Measurements from ENCODE around the gene SETBP1.

SETBP1 gene

DNA sequence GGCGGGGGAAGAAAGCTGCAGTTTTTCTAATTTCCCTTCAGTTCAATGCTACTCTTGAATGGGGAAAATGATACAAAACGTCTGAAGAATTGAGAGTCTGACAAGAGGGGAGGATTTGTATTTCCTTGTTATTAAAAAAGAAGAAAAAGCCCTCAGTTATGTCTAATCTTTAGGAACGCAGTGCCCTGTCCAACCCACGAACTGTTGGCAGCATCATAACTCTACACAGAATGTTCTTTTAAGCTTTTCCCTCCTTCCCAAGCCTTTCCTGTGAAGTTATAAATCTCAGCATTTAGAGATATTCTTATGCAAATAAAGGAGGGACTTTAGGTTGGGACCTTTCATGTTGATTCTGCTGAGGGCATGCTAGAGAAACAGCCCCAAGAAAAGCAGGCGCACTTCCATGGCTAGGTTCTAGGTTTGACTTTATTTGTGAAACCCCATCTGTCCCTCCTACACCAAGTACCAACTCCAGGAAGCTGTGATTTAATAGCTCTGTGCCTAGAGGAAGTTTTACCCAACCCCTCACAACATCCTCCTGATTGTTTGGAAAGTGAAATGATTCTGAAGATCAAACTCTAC, 288.6 kb downstream of the SETBP1 start:
- Histone ChIP-seq H3K9me3 (ENCODE audit: control insufficient read depth, low read length) (no peaks in the 10 kb centered on the region), H3K27ac (ENCODE audit: insufficient read depth, low read depth, low read length, poor library complexity, severe bottlenecking) (no peak overlapping the region), H3K27me3 (ENCODE audit: control insufficient read depth, insufficient read depth, low read length, poor library complexity, severe bottlenecking) (no peaks in the 10 kb centered on the region), H3K36me3 (ENCODE audit: control insufficient read depth, insufficient read depth, low read length) (no peaks in the 10 kb centered on the region), H3K4me3 (ENCODE audit: insufficient read depth, low read depth, low read length) (no peak overlapping the region), H3K4me1 (ENCODE audit: control insufficient read depth, insufficient read depth, low read length) (peaks cover 3% of the 10 kb centered on the region)
- WGBS, 2 experiments = 74 to 76% methylated on average over 5 of the region's 5 CpGs

DNA sequence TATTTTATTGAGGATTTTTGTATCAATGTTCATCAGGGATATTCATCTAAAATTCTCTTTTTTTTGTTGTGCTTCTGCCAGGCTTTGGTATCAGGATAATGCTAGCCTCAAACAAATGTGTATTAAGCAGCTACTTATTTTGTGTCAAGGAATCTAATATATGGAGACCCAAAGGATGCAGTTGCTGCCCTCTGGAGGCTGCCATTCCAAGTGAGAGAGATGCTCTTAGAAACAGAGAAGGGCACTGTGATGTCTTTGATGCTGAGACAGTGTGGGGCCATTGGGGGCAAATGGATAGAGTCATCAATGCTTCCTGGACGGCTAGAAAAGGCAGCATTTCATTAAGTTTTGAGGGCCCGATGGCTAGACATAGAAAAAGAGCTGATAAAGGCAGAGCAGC, 292.6 kb downstream of the SETBP1 start:
- no peaks in the 10 kb centered on the region for H3K27me3 ChIP-seq (ENCODE audit: control insufficient read depth, insufficient read depth, low read length, poor library complexity, severe bottlenecking)
- peaks cover 3% of the 10 kb centered on the region for H3K4me1 ChIP-seq (ENCODE audit: control insufficient read depth, insufficient read depth, low read length)
- WGBS, 2 experiments = 72 to 82% methylated on average over 2 of the region's 2 CpGs

DNA sequence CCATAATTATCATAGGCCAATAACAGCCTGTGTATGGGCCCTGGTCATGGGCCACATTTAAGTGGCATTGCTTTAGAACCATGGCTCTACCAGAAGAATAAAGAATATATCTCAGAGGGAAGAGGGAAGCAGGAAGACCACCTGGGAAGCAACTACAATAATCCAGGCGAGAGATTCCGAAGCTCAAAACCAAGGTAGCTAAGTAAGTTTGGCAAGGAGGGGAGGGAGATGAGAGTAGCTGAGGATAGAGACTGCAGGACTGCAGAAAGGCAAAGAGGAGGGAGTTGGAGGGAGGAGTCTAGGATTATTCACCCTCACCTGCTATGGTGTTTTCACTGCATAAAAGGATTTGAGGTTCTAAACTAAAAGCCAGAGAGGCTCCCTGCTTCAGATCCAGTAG, 293.5 kb downstream of the SETBP1 start:
- no peak overlapping the region for H3K4me3 ChIP-seq (ENCODE audit: insufficient read depth, low read depth, low read length)
- WGBS, 2 experiments = 43 to 49% methylated on average over 2 of the region's 2 CpGs
- no peaks in the 10 kb centered on the region for H3K9me3 ChIP-seq (ENCODE audit: control insufficient read depth, low read length)
- no peaks in the 10 kb centered on the region for H3K4me1 ChIP-seq (ENCODE audit: control insufficient read depth, insufficient read depth, low read length)
- no peak overlapping the region for H3K27ac ChIP-seq (ENCODE audit: insufficient read depth, low read depth, low read length, poor library complexity, severe bottlenecking)
- no peaks in the 10 kb centered on the region for H3K36me3 ChIP-seq (ENCODE audit: control insufficient read depth, insufficient read depth, low read length)
- no peaks in the 10 kb centered on the region for H3K27me3 ChIP-seq (ENCODE audit: control insufficient read depth, insufficient read depth, low read length, poor library complexity, severe bottlenecking)

More for the DNA sequence above, 292.6 kb downstream of the SETBP1 start:
- Histone ChIP-seq H3K36me3 (ENCODE audit: control insufficient read depth, insufficient read depth, low read length) (no peaks in the 10 kb centered on the region), H3K4me3 (ENCODE audit: insufficient read depth, low read depth, low read length) (no peak overlapping the region), H3K9me3 (ENCODE audit: control insufficient read depth, low read length) (no peaks in the 10 kb centered on the region), H3K27ac (ENCODE audit: insufficient read depth, low read depth, low read length, poor library complexity, severe bottlenecking) (no peak overlapping the region)

DNA sequence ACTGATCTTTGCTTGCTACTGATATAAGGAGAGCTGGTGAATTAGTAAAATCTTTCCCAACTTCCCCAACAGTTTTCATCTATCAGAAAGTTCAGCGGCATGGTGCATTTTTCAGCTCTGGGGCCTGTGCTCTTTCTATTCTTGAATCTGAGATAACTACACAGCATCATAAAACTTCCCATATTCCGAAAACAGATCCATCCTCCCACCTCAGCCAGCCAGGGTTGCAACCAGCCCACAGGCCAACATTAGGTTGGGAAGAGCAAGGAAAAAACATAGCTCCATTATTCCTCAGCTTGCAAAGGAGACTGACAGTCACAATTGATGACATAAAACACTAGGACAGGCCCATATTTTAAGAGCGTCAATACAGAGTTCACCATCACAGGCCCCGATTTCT, 297.2 kb downstream of the SETBP1 start:
- 95 to 98% methylated on average over 4 of the region's 4 CpGs for WGBS, 2 experiments

DNA sequence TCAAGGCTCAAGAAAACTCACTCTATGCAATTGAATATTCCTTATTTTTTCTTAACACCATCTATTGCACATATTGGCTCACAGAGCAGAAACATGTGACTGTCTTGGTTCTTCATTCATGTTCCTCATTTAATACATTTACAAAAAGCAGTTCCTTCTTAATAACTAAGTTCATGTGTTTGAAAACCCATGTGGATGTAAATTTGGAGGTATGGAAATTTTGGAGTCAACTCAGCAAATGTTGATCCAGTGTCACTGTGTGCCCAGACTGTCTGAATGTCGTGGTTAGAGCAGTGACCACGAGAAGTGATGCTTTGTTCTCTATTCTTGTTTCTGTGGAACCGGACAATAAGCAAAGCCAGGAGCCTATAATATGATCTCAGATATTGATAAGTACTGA, 299.1 kb downstream of the SETBP1 start:
- Histone ChIP-seq H3K27ac (ENCODE audit: insufficient read depth, low read depth, low read length, poor library complexity, severe bottlenecking) (no peak overlapping the region), H3K27me3 (ENCODE audit: control insufficient read depth, insufficient read depth, low read length, poor library complexity, severe bottlenecking) (no peaks in the 10 kb centered on the region), H3K36me3 (ENCODE audit: control insufficient read depth, insufficient read depth, low read length) (no peaks in the 10 kb centered on the region), H3K4me3 (ENCODE audit: insufficient read depth, low read depth, low read length) (no peak overlapping the region), H3K9me3 (ENCODE audit: control insufficient read depth, low read length) (no peaks in the 10 kb centered on the region), H3K4me1 (ENCODE audit: control insufficient read depth, insufficient read depth, low read length) (no peaks in the 10 kb centered on the region)
- 96 to 98% methylated on average over 3 of the region's 3 CpGs for WGBS, 2 experiments

More for the DNA sequence above, 297.2 kb downstream of the SETBP1 start:
- no peaks in the 10 kb centered on the region for H3K27me3 ChIP-seq (ENCODE audit: control insufficient read depth, insufficient read depth, low read length, poor library complexity, severe bottlenecking)
- H3K4me3 ChIP-seq (ENCODE audit: insufficient read depth, low read depth, low read length) = no peak overlapping the region
- H3K27ac ChIP-seq (ENCODE audit: insufficient read depth, low read depth, low read length, poor library complexity, severe bottlenecking) = no peak overlapping the region
- no peaks in the 10 kb centered on the region for H3K36me3 ChIP-seq (ENCODE audit: control insufficient read depth, insufficient read depth, low read length)
- no peaks in the 10 kb centered on the region for H3K9me3 ChIP-seq (ENCODE audit: control insufficient read depth, low read length)
- H3K4me1 ChIP-seq (ENCODE audit: control insufficient read depth, insufficient read depth, low read length) = no peaks in the 10 kb centered on the region

DNA sequence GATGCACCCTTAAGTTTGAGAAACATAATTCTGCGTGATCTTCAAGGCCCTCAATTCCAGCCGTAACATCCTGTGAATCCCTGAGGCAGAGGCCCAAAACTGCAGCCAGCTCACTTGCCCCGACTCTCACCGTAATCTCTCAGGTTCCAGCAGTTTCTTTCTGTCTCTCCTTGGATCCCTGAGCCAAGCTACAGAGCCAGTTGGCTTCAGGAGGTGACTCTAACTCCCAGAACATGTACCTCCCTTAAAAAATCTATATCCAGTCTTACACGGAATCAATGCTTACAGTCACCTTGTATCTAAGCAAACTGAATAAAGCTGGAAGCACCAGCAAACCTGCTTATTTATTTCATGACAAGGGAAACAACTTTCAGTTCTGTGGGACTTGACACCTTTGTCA, 300.4 kb downstream of the SETBP1 start:
- WGBS, 2 experiments = 91 to 94% methylated on average over 5 of the region's 5 CpGs
- Histone ChIP-seq H3K27ac (ENCODE audit: insufficient read depth, low read depth, low read length, poor library complexity, severe bottlenecking) (no peak overlapping the region), H3K4me1 (ENCODE audit: control insufficient read depth, insufficient read depth, low read length) (no peaks in the 10 kb centered on the region), H3K27me3 (ENCODE audit: control insufficient read depth, insufficient read depth, low read length, poor library complexity, severe bottlenecking) (no peaks in the 10 kb centered on the region), H3K9me3 (ENCODE audit: control insufficient read depth, low read length) (no peaks in the 10 kb centered on the region), H3K4me3 (ENCODE audit: insufficient read depth, low read depth, low read length) (no peak overlapping the region), H3K36me3 (ENCODE audit: control insufficient read depth, insufficient read depth, low read length) (no peaks in the 10 kb centered on the region)

DNA sequence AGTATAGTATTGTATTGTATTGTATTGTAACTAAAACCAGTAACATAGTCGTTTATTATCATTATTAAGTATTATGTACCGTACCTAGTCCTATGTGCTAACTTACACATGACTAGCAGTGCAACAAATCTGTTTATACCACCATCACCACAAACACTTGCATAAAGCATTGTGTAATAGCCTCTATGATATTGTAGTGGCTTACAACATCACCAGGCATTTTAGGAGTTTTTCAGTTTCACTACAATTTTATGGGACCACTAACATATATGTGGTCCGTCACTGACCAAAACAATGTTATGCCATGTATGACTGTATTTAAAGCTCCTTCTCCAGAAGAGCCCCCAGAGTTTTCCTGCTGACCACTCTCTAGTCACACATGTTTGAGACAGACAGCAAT, 306.2 kb downstream of the SETBP1 start:
- Histone ChIP-seq H3K9me3 (ENCODE audit: control insufficient read depth, low read length) (peaks cover 2% of the 10 kb centered on the region), H3K36me3 (ENCODE audit: control insufficient read depth, insufficient read depth, low read length) (no peaks in the 10 kb centered on the region), H3K27ac (ENCODE audit: insufficient read depth, low read depth, low read length, poor library complexity, severe bottlenecking) (no peak overlapping the region), H3K4me3 (ENCODE audit: insufficient read depth, low read depth, low read length) (no peak overlapping the region), H3K27me3 (ENCODE audit: control insufficient read depth, insufficient read depth, low read length, poor library complexity, severe bottlenecking) (no peaks in the 10 kb centered on the region), H3K4me1 (ENCODE audit: control insufficient read depth, insufficient read depth, low read length) (no peaks in the 10 kb centered on the region)
- WGBS, 2 experiments = 86 to 100% methylated on average over 1 to 2 of the region's 3 CpGs

DNA sequence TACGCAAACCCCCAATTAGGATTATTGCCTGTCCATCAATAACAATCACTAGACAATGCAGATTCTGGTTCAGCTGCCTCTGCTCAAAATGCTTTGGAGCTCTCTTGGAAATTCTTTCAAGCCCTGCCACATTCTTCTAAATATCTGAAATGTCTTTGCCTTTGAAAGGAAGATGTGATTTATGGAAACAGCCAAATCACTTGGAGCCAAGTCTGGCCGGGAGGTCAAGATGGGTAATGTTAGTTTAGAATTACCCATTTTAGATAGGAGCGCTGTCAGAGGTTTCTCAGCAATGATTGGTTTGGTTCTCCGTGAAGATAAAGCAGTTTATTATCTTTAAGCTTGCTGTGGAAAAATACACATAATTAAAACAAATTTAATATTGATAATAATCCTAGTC, 306.7 kb downstream of the SETBP1 start:
- H3K9me3 ChIP-seq (ENCODE audit: control insufficient read depth, low read length) = peaks cover 2% of the 10 kb centered on the region
- no peak overlapping the region for H3K27ac ChIP-seq (ENCODE audit: insufficient read depth, low read depth, low read length, poor library complexity, severe bottlenecking)
- no peaks in the 10 kb centered on the region for H3K36me3 ChIP-seq (ENCODE audit: control insufficient read depth, insufficient read depth, low read length)
- WGBS, 2 experiments = 87 to 97% methylated on average over 2 to 4 of the region's 4 CpGs
- H3K4me3 ChIP-seq (ENCODE audit: insufficient read depth, low read depth, low read length) = no peak overlapping the region
- H3K27me3 ChIP-seq (ENCODE audit: control insufficient read depth, insufficient read depth, low read length, poor library complexity, severe bottlenecking) = no peaks in the 10 kb centered on the region
- no peaks in the 10 kb centered on the region for H3K4me1 ChIP-seq (ENCODE audit: control insufficient read depth, insufficient read depth, low read length)

DNA sequence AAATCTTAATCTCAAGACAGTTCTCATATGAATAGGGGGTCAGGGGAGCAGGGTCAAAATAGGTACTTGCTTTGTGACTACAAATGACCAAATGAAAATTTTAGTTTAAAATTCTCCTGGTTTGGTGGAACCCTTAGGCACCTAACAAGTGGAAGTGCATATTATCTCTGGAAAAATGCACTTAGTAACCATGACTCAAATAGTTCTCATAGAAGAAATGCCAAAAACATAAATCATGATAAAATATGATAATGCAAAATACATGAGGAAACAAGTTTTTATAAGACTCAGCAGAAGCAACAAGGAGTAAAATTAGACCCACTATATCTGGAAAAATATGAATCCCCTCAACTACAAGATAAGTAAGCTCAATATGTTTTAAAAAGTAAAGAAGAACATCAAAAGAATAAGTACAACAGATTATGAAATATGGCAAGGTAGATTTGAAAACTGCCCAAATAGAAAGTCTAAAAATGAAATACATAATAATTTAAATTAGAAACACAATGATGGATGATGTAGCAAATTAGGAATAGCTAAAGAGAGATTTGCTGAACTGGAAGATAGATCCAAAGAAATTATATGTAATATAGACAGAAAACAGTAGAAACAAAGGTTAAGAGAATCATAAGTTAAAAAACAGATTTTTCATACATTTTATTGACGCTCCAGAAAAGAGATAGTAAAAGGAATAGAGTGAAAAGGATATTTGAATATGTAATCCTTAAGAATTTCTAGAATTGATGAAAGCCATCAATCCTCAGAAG, 308.3 kb downstream of the SETBP1 start:
- Histone ChIP-seq H3K36me3 (ENCODE audit: control insufficient read depth, insufficient read depth, low read length) (no peaks in the 10 kb centered on the region), H3K27me3 (ENCODE audit: control insufficient read depth, insufficient read depth, low read length, poor library complexity, severe bottlenecking) (no peaks in the 10 kb centered on the region), H3K4me3 (ENCODE audit: insufficient read depth, low read depth, low read length) (no peak overlapping the region), H3K9me3 (ENCODE audit: control insufficient read depth, low read length) (peaks cover 2% of the 10 kb centered on the region), H3K27ac (ENCODE audit: insufficient read depth, low read depth, low read length, poor library complexity, severe bottlenecking) (no peak overlapping the region), H3K4me1 (ENCODE audit: control insufficient read depth, insufficient read depth, low read length) (no peaks in the 10 kb centered on the region)
- WGBS, 2 experiments = 100% methylated on average over 1 of the region's 1 CpG; no CpG with 5 or more reads in 1 of the 2 experiments

DNA sequence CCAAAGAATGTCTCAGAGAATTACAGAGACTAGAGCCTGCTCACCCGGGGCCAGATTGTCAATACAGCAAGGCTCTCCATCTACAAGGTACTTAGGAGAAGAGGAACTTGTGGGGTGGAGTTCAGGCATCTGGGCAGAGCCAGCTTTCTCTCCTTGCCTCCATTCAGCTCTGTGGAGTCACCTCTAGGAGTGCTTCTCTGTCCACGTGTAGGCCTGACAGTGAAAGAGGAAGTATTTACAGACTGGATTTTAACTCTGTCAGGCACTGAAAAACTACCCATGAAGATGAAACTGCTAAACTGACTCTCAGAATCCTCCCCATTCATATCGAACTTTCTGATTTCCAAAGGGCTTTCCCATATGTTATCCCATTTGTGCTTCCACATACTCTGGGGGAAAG, 315.6 kb downstream of the SETBP1 start:
- WGBS, 2 experiments = 85 to 92% methylated on average over 3 of the region's 3 CpGs

More for the DNA sequence above, 315.6 kb downstream of the SETBP1 start:
- Histone ChIP-seq H3K9me3 (ENCODE audit: control insufficient read depth, low read length) (no peaks in the 10 kb centered on the region), H3K4me1 (ENCODE audit: control insufficient read depth, insufficient read depth, low read length) (no peaks in the 10 kb centered on the region), H3K27ac (ENCODE audit: insufficient read depth, low read depth, low read length, poor library complexity, severe bottlenecking) (no peak overlapping the region), H3K36me3 (ENCODE audit: control insufficient read depth, insufficient read depth, low read length) (peaks cover 4% of the 10 kb centered on the region), H3K4me3 (ENCODE audit: insufficient read depth, low read depth, low read length) (no peak overlapping the region), H3K27me3 (ENCODE audit: control insufficient read depth, insufficient read depth, low read length, poor library complexity, severe bottlenecking) (no peaks in the 10 kb centered on the region)

Measured in ectodermal cell (in vitro differentiated cells).